Smooth muscle cell (in vitro differentiated cells): Measurements from ENCODE around the gene DCLRE1B. TPM values are rescaled to one million over a fixed set of nuclear protein-coding genes. Genes with fewer than 3 reads are reported as not detected.
A peak's percentile ranks its signal among the peaks of the same experiment; 100 is the strongest.

Experiments
- DNase-seq: peaks from one replicate; lab custom pipeline; 2025; ENCODE audit not compliant: unreplicated experiment; lab: John Stamatoyannopoulos, UW
- H2AFZ ChIP-seq: fragments of 200-600 bp; sonication (generic); 2 replicates; pipeline ENCODE4 v1.6.0; 2016; ENCODE audit warnings: antibody characterized with exemption, low read depth, mild to moderate bottlenecking
- H3F3A ChIP-seq: fragments of 200-600 bp; sonication (generic); 2 replicates; pipeline ENCODE4 v1.6.0; 2017; ENCODE audit warnings: antibody characterized with exemption, low read depth
- H3K27ac ChIP-seq: fragments of 200-600 bp; sonication (generic); 2 replicates; pipeline ENCODE4 v1.5.1; 2016; ENCODE audit warnings: low read depth, mild to moderate bottlenecking
- H3K27me3 ChIP-seq: fragments of 200-600 bp; sonication (generic); 2 replicates; pipeline ENCODE4 v1.6.1; 2016; ENCODE audit warnings: low read depth, mild to moderate bottlenecking
- H3K36me3 ChIP-seq: fragments of 200-600 bp; sonication (generic); 2 replicates; pipeline ENCODE4 v1.5.1; 2016; ENCODE audit warnings: low read depth
- H3K4me1 ChIP-seq: fragments of 200-600 bp; sonication (generic); 2 replicates; pipeline ENCODE4 v1.5.1; 2016; ENCODE audit warnings: low read depth
- H3K4me2 ChIP-seq: fragments of 200-600 bp; sonication (generic); 2 replicates; pipeline ENCODE4 v1.6.0; 2016; ENCODE audit warnings: mild to moderate bottlenecking
- H3K4me3 ChIP-seq: fragments of 200-600 bp; sonication (generic); 2 replicates; pipeline ENCODE4 v1.5.1; 2016; ENCODE audit warnings: mild to moderate bottlenecking
- H3K79me2 ChIP-seq: fragments of 200-600 bp; sonication (generic); 2 replicates; pipeline ENCODE4 v1.6.0; 2016; ENCODE audit warnings: low read depth, mild to moderate bottlenecking
- H3K9ac ChIP-seq: fragments of 200-600 bp; sonication (generic); 2 replicates; pipeline ENCODE4 v1.6.0; 2016; ENCODE audit warnings: low read depth
- H3K9me3 ChIP-seq: fragments of 200-600 bp; sonication (generic); replicated peaks from 2 replicates; pipeline ENCODE4 v1.5.1; 2016; ENCODE audit warnings: low read depth
- H4K20me1 ChIP-seq: fragments of 200-600 bp; sonication (generic); 2 replicates; pipeline ENCODE4 v1.6.0; 2016; ENCODE audit warnings: low read depth
- WGBS: methylation state at CpG from one replicate; pipeline ENCODE4 v1.1.7; 2016; ENCODE audit warnings: low lambda C conversion rate; 5-methylcytosine and 5-hydroxymethylcytosine counted together
- polyA plus RNA-seq: library from polyadenylated mRNA; unstranded; fragments of >200 nt; fragmentation: Nextera tagmentation; extraction: Ambion mirVana; gene quantifications from 2 replicates; pipeline ENCODE4 v1.2.1, GENCODE V29; 2016
- total RNA-seq: library from RNA; depleted of rRNA; stranded (reverse); fragments of >200 nt; gene quantifications from 2 replicates; pipeline ENCODE4 v1.2.3, GENCODE V29; 2014
- TF ChIP-seq, protein P1 (sequence below): fragments of 200-600 bp; sonication (generic); IDR thresholded peaks from 2 replicates; pipeline ENCODE4 v1.5.1; 2017; ENCODE audit warnings: borderline replicate concordance, mild to moderate bottlenecking, antibody characterized with exemption; ENCODE audit not compliant: insufficient read depth, poor library complexity, severe bottlenecking

The DCLRE1B gene
- total and polyA plus RNA-seq, 2 experiments from 2014 or later, result 5.9 to 11.0 TPM

GRCh38 chr1:113949007-113949406, 43.9 kb downstream of the DCLRE1B start:
- Histone ChIP-seq H3K79me2 (peaks cover 77% of the 10 kb centered on the region), H3K4me3 (no peak overlapping the region), H3K9me3 (no peaks in the 10 kb centered on the region), H4K20me1 (peaks cover 96% of the 10 kb centered on the region), H3K27me3 (no peaks in the 10 kb centered on the region), H3K4me2 (no peak overlapping the region), H2AFZ (no peak overlapping the region), H3K9ac (no peak overlapping the region), H3K27ac (no peak overlapping the region), H3K36me3 (no peaks in the 10 kb centered on the region), H3F3A (peaks cover 13% of the 10 kb centered on the region), H3K4me1 (peaks cover 23% of the 10 kb centered on the region)
- TF ChIP-seq, protein P1, sequence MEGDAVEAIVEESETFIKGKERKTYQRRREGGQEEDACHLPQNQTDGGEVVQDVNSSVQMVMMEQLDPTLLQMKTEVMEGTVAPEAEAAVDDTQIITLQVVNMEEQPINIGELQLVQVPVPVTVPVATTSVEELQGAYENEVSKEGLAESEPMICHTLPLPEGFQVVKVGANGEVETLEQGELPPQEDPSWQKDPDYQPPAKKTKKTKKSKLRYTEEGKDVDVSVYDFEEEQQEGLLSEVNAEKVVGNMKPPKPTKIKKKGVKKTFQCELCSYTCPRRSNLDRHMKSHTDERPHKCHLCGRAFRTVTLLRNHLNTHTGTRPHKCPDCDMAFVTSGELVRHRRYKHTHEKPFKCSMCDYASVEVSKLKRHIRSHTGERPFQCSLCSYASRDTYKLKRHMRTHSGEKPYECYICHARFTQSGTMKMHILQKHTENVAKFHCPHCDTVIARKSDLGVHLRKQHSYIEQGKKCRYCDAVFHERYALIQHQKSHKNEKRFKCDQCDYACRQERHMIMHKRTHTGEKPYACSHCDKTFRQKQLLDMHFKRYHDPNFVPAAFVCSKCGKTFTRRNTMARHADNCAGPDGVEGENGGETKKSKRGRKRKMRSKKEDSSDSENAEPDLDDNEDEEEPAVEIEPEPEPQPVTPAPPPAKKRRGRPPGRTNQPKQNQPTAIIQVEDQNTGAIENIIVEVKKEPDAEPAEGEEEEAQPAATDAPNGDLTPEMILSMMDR, result peak; percentile 37
- DNase-seq, result no peak
- 91% methylated on average over 5 of the region's 5 CpGs for WGBS

- Histone ChIP-seq H3K27me3 (no peaks in the 10 kb centered on the region), H2AFZ (no peak overlapping the region), H3K4me2 (no peak overlapping the region), H3F3A (peaks cover 8% of the 10 kb centered on the region), H4K20me1 (peaks cover 86% of the 10 kb centered on the region), H3K79me2 (peaks cover 59% of the 10 kb centered on the region), H3K27ac (no peak overlapping the region), H3K4me1 (peaks cover 22% of the 10 kb centered on the region), H3K9me3 (no peaks in the 10 kb centered on the region), H3K36me3 (no peaks in the 10 kb centered on the region), H3K9ac (no peak overlapping the region), H3K4me3 (no peak overlapping the region)
- TF ChIP-seq, protein P1, result no peak
- 98% methylated on average over 1 of the region's 1 CpG for WGBS
- DNase-seq, result no peak
Measured at GRCh38 chr1:113950908-113951307, 45.8 kb downstream of the DCLRE1B start.

GRCh38 chr1:113951719-113952118, 46.6 kb downstream of the DCLRE1B start:
- H3K79me2 ChIP-seq, result peaks cover 53% of the 10 kb centered on the region
- TF ChIP-seq, protein P1, result no peak
- H3K9me3 ChIP-seq, result no peaks in the 10 kb centered on the region
- no peak overlapping the region for H2AFZ ChIP-seq
- no peak for DNase-seq
- H3K27ac ChIP-seq, result no peak overlapping the region
- no peaks in the 10 kb centered on the region for H3K27me3 ChIP-seq
- H3K36me3 ChIP-seq, result peaks cover 5% of the 10 kb centered on the region
- no peak overlapping the region for H3K4me2 ChIP-seq
- H3F3A ChIP-seq, result peaks cover 5% of the 10 kb centered on the region
- H3K9ac ChIP-seq, result no peak overlapping the region
- H4K20me1 ChIP-seq, result peaks cover 78% of the 10 kb centered on the region
- H3K4me1 ChIP-seq, result peaks cover 14% of the 10 kb centered on the region
- H3K4me3 ChIP-seq, result no peak overlapping the region
- 100% methylated on average over 2 of the region's 2 CpGs for WGBS

DNA sequence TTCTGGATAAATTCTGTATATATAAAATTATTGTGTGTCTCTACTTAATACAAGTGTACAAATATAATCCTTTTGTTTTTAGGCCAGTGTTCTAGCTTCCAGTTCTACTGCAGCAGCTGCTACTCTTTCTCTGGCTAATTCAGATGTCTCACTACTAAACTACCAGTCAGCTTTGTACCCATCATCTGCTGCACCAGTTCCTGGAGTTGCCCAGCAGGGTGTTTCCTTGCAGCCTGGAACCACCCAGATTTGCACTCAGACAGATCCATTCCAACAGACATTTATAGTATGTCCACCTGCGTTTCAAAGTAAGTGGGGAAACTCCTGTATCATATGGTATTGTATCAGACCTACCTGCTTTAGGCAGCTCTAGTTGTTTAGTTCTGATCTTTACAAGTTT, 52.9 kb downstream of the DCLRE1B start:
- no peaks in the 10 kb centered on the region for H3K4me1 ChIP-seq
- H3F3A ChIP-seq, result no peaks in the 10 kb centered on the region
- peaks cover 18% of the 10 kb centered on the region for H3K36me3 ChIP-seq
- no peaks in the 10 kb centered on the region for H3K27me3 ChIP-seq
- H2AFZ ChIP-seq, result no peak overlapping the region
- no peak overlapping the region for H3K27ac ChIP-seq
- H3K9ac ChIP-seq, result no peak overlapping the region
- peaks cover 19% of the 10 kb centered on the region for H4K20me1 ChIP-seq
- no peak for DNase-seq
- WGBS, result 95% methylated on average over 1 of the region's 1 CpG
- no peak overlapping the region for H3K4me3 ChIP-seq
- no peaks in the 10 kb centered on the region for H3K9me3 ChIP-seq
- H3K4me2 ChIP-seq, result no peak overlapping the region
- TF ChIP-seq, protein P1, result no peak
- H3K79me2 ChIP-seq, result no peaks in the 10 kb centered on the region
